GM12873 (cell line): ENCODE results near the gene CA6.

Experiments
- CTCF ChIP-seq: IDR thresholded peaks from 2 replicates; pipeline ENCODE4 v1.5.1; 2012; ENCODE audit warnings: low read depth, mild to moderate bottlenecking, moderate library complexity, low read length, control low read depth; ENCODE audit not compliant: insufficient read depth; ENCODE audit errors: missing control alignments

Gene CA6

GRCh38 chr1:9004031-9004699 is 58.5 kb downstream of the CA6 start:
- no peak for TF ChIP-seq CTCF

- TF ChIP-seq CTCF, result peak; percentile 98
These were observed 59.2 kb downstream of the CA6 start for GRCh38 chr1:9004700-9005394.

- no peak for TF ChIP-seq CTCF
These were observed 59.7 kb downstream of the CA6 start for GRCh38 chr1:9005395-9005708.

- no peak for TF ChIP-seq CTCF
These were observed 61.4 kb downstream of the CA6 start for GRCh38 chr1:9006956-9007615.

GRCh38 chr1:9008236-9008635 is 62.6 kb downstream of the CA6 start:
- no peak for TF ChIP-seq CTCF

- TF ChIP-seq CTCF, result peak; percentile 75
These were observed 64.0 kb downstream of the CA6 start for GRCh38 chr1:9009438-9010370.
